ENCODE results near the gene KCNH3.

DNA sequence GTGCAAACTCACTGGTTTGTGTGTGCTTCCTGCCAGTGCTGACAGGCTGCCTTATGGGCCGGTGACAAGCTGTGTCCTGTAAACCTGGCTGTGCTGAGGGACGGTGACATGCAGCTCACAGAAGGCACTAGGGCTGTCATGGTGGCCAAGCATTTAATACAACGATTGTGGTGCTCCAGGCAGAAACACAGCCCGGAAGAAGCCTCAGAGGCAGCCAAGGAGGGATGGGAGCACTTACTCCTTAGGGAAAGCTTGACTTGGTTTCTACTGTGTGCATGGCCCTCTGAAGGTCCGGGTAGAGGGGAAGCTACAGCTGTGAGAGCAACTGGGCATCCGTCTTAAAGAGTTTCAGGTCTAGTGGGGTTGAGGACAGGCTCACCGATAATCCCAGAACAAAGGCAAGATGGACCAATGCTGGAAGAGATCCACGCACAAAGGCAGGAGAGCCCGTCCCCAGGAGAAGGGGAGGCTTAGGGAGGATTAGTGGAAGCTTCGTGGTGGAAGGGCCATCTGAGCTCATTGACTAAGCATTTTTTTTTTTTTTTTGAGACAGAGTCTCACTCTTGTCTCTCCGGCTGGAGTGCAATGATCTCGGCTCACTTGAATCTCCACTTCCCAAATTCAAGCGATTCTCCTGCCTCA is 39.8 kb downstream of the KCNH3 start:
- TF ChIP-seq CTCF (IDR thresholded peaks at IDR 0.05), result no peak
- TF ChIP-seq ZFX (IDR thresholded peaks at IDR 0.05; ENCODE audit: borderline replicate concordance), result no peak
